Coronary artery (tissue), 2 donors: ENCODE data around the gene WDR35.
A peak's percentile ranks its signal among the peaks of the same experiment; 100 is the strongest.

Experiments used
- DNase-seq: peaks from one replicate; pipeline ENCODE4 v3.0.0-alpha.2; 2017; ENCODE audit warnings: low spot score
- H3K27ac ChIP-seq, 2 donors: fragments of 200-600 bp; sonication (generic); one replicate each; pipeline ENCODE4 v1.5.1; 2016 to 2019
- H3K4me3 ChIP-seq: fragments of 200-600 bp; sonication (generic); 2 replicates; pipeline ENCODE4 v1.5.1; 2016; ENCODE audit warnings: mild to moderate bottlenecking, moderate library complexity
- CTCF ChIP-seq: fragments of 200-600 bp; sonication (generic); IDR thresholded peaks from one replicate; pipeline ENCODE4 v1.5.1; 2019; ENCODE audit warnings: antibody characterized with exemption

The WDR35 gene

GRCh38 chr2:19991895-19992294 lies 2.0 kb upstream of the WDR35 start:
- Histone ChIP-seq H3K4me3 (no peak overlapping the region), H3K27ac (no peak overlapping the region)
- DNase-seq: no peak
- TF ChIP-seq CTCF: no peak

GRCh38 chr2:19990416-19990728 lies 467 bp upstream of the WDR35 start:
- H3K27ac ChIP-seq: peak overlapping the region; percentile 48 to 59
- H3K4me3 ChIP-seq: peak overlapping the region; percentile 81
- no peak for DNase-seq
- TF ChIP-seq CTCF: no peak

- peak overlapping the region; percentile 81 for H3K4me3 ChIP-seq
- H3K27ac ChIP-seq: peak overlapping the region in 1 of 2 donors; percentile 59
- TF ChIP-seq CTCF: no peak
- DNase-seq: no peak
Measured at GRCh38 chr2:19989342-19989666, 601 bp downstream of the WDR35 start.

- no peak for DNase-seq
- no peak overlapping the region for H3K27ac ChIP-seq
- no peak for TF ChIP-seq CTCF
- H3K4me3 ChIP-seq: peak overlapping the region; percentile 81
Measured at GRCh38 chr2:19988600-19988999, 1.3 kb downstream of the WDR35 start.

DNA sequence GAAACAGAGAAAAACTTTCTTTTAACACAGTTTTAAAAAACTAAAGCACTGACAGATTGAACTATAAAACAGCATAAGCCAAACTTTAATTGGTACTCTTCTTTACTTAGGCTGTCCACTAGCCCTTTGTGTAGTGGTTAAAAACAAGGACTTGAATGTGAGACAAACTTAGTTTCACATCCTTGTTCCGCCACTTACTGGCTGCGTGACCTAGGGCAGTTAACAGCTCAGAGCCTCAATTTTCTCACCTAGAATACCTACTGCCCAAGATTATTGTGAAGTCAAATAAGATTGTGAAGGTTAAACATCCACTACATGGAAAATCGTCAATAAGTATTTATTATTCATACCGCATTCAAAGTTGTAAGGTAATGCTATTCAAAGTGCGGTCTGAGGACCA lies 2.0 kb downstream of the WDR35 start:
- H3K27ac ChIP-seq: no peak overlapping the region
- DNase-seq: no peak
- no peak overlapping the region for H3K4me3 ChIP-seq
- no peak for TF ChIP-seq CTCF

DNA sequence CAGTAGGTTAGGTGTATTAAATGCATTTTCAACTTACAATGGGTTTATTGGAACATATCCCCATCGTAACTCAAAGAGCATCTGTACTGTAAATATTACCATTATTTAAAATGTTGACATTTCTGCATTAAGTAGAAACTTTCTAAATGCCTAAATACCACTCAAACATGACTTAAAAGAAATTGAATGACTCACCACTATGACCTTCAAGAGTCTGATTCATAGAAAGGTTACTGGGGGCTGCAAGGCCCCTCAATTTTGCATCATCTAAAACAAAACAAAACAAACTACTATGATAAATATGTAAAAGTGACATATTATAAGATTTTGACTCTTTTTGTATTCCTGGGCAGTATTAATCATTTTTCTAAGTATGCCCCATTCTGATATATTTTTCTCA lies 7.6 kb downstream of the WDR35 start:
- H3K27ac ChIP-seq: no peak overlapping the region
- no peak for TF ChIP-seq CTCF
- no peak overlapping the region for H3K4me3 ChIP-seq
- DNase-seq: no peak

GRCh38 chr2:19979932-19980331 lies 10.0 kb downstream of the WDR35 start:
- DNase-seq: no peak
- no peak for TF ChIP-seq CTCF

More at GRCh38 chr2:19979932-19980331, 10.0 kb downstream of the WDR35 start:
- no peak overlapping the region for H3K4me3 ChIP-seq
- no peak overlapping the region for H3K27ac ChIP-seq
